GM20000 (cell line): ENCODE data around the gene C1QTNF9B.

Experiments
- DNase-seq: peaks from one replicate; pipeline ENCODE4 v3.0.0; 2012; ENCODE audit warnings: low spot score
- CTCF ChIP-seq: IDR thresholded peaks from 2 replicates; pipeline ENCODE4 v1.5.1; 2012; ENCODE audit warnings: mild to moderate bottlenecking, control low read depth; ENCODE audit errors: extremely low read depth, missing control alignments

Gene C1QTNF9B

GRCh38 chr13:23871616-23872220 lies 25.6 kb downstream of the C1QTNF9B start:
- DNase-seq = peak; percentile 31

GRCh38 chr13:23870356-23871140 lies 26.8 kb downstream of the C1QTNF9B start:
- DNase-seq = no peak
- no peak for TF ChIP-seq CTCF

More at GRCh38 chr13:23871616-23872220, 25.6 kb downstream of the C1QTNF9B start:
- TF ChIP-seq CTCF = no peak

- TF ChIP-seq CTCF = no peak
- DNase-seq = no peak
Observed at GRCh38 chr13:23868521-23868920, 28.8 kb downstream of the C1QTNF9B start.

- no peak for TF ChIP-seq CTCF
- no peak for DNase-seq
Observed at GRCh38 chr13:23867027-23867491, 30.2 kb downstream of the C1QTNF9B start.

- no peak for TF ChIP-seq CTCF
- no peak for DNase-seq
Observed at GRCh38 chr13:23866420-23867026, 30.8 kb downstream of the C1QTNF9B start.

GRCh38 chr13:23865906-23866305 lies 31.4 kb downstream of the C1QTNF9B start:
- no peak for DNase-seq
- TF ChIP-seq CTCF = no peak

GRCh38 chr13:23865026-23865425 lies 32.3 kb downstream of the C1QTNF9B start:
- TF ChIP-seq CTCF = no peak
- DNase-seq = no peak
